Measurements from ENCODE around the gene MT2A.
A peak's percentile ranks its signal among the peaks of the same experiment; 100 is the strongest.

MT2A gene

DNA sequence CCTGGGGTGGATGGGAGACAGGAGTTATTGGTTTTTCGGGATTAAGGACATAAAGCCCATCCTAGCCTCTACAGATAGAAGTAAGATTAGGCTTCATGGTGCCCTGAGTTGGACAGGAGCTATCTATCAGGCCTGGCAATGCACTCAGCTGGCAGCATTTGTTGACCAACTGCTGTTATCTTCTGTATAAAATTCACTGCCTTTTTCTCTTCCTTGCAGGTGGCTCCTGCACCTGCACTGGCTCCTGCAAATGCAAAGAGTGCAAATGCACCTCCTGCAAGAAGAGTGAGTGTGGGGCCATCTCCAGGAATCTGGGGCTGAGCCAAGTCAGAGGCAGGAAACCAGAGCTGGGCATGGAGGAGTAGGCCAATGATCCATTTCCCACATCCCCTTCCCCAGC is 30.7 kb downstream of the MT2A start:
- DNase-seq (ENCODE audit: low spot score) = no peak

DNA sequence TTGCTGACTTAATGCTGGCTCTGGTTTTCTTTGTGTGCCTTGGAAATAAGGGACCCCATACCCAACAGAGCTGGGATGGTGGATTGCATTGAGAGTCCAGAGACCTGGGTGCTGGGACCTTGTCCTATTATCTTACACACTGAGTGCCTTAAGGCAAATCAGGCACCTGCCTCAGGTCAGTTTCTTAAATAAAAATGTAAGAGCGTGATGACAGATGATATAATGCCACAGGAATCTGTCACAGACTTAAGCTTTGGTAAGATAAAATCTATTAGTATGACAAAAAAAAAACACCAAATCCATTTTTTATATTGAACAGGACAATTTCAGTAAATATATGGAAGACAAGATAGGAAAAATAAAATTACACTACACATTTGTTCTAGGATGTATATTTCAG is 31.7 kb downstream of the MT2A start:
- no peak for DNase-seq (ENCODE audit: low spot score)

- DNase-seq (ENCODE audit: low spot score) = no peak
Measured at GRCh38 chr16:56641166-56641565, 32.8 kb downstream of the MT2A start.

- peak; percentile 20 for DNase-seq (ENCODE audit: low spot score)
Measured at GRCh38 chr16:56643080-56643778, 34.8 kb downstream of the MT2A start.

DNA sequence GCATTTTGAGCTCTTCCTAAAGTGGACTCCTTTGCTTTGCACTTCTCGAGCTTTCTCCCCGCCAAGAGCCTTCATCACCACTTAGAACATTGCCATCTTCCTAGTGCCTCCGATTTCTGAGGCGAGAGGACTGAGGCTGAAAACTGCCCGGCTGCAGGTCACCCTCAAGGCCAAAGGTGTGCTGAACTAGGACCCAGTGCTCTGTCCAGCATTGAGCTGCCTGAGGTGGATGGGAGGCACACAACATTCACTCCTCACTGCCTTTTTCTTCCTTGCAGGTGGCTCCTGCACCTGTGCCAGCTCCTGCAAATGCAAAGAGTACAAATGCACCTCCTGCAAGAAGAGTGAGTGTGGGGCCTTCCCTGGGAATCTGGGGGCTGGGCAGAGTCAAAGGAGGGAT is 35.4 kb downstream of the MT2A start:
- no peak for DNase-seq (ENCODE audit: low spot score)

- no peak for DNase-seq (ENCODE audit: low spot score)
Measured at GRCh38 chr16:56645311-56645710, 36.9 kb downstream of the MT2A start.

DNA sequence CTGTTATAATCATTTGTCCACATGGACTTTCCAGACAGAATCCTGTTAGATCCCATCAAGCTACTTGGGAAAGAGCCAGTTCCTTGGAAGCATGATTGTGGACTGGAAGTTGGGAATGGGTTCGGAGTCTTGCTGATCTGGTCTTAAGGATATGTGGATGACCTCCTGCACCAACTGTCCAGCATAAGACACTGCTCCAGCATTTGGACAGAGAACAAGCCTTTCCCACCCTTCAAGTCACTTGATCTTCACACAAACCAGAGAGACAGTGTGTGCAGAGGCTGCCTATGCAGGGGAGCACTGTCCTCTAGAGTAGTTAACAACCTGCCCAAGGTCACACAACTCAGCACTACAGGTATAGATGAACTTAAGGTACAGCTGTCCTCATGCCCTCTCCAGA is 37.5 kb downstream of the MT2A start:
- no peak for DNase-seq (ENCODE audit: low spot score)

- no peak for DNase-seq (ENCODE audit: low spot score)
Measured at GRCh38 chr16:56647641-56648431, 39.5 kb downstream of the MT2A start.

DNA sequence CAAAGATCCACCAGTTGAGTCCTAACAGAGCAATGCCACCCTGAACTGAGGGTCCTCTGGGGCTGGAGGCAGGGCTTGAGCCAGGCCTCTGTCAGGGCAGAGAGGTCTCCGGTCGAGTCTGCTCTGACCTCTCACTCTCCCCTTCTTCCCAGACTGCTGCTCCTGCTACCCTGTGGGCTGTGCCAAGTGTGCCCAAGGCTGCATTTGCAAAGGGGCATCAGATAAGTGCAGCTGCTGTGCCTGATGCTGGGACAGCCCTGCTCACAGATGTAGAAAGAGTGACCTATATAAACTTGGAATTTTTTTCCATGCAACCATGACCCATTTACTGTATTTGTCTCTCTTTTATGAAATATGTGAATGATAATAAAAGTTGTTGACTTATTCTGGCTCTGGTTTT is 40.9 kb downstream of the MT2A start:
- no peak for DNase-seq (ENCODE audit: low spot score)

DNA sequence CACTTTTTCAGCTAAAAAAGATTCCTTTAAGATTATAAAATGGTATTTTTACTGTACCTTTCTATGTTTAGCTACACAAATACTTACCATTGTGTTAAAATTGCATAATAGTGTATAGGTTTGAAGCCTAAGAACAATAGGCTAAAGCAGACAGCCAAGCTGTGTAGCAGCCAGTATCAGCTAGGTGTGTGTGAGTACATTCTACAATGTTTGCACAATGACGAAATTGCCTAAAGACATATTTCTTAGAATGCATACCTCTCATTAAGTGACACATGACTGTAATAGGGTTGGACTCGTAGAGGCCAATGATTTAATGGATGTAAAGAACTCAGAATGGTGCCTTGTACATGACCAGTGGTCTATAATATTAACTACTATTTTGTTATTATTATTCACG is 41.4 kb downstream of the MT2A start:
- DNase-seq (ENCODE audit: low spot score) = no peak

DNA sequence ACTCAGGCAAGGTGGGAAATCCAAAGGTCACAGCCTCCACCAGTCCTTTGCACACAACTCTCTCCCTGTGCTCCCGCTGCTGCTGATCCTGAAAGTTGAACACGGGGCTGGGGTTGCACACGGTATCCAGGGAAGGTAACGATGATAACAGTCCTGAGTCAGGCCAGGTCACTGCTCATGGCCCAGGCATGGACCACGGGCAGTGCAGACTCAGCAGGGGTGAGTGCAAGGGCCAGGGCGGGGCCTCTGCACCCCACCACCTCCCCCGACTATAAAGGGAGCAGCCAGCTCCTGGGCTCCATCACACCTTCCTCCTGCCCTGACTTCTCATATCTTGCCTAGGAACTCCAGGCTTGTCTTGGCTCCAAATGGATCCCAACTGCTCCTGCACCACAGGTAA is 43.2 kb downstream of the MT2A start, which contains the start of gene MT1B:
TSS of gene MT1B (plus strand) at position 301 of the 400 bp plus-strand sequence. CDS start at position 369, 68 bp downstream.
- no peak for DNase-seq (ENCODE audit: low spot score)

DNA sequence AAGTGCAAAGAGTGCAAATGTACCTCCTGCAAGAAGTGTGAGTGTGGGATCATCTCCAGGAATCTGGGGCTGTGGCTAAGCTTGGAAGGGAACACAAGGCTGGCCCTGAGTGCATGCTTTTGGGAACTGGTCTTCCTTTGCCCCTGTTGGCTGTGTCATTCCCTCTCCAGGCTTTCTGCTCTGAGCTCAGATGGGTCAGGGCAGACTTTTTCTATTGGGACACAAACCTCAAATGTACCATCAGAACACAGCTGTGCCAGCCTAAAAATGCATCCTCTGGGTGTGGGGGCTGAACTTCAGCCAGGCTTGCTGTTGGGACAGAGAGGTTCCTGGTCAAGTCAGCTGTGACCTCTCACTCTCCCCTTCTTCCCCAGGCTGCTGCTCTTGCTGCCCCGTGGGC is 44.2 kb downstream of the MT2A start:
- DNase-seq (ENCODE audit: low spot score) = no peak

- DNase-seq (ENCODE audit: low spot score) = no peak
Measured at GRCh38 chr16:56653218-56653617, 44.8 kb downstream of the MT2A start.

- DNase-seq (ENCODE audit: low spot score) = peak; percentile 86
Measured at GRCh38 chr16:56657555-56658326, 49.4 kb downstream of the MT2A start, which contains the start of gene MT1F. MT1F (plus strand) TSS chr16:56657959; CDS start chr16:56658059, 100 bp downstream.

- no peak for DNase-seq (ENCODE audit: low spot score)
Measured at GRCh38 chr16:56658327-56658875, 50.0 kb downstream of the MT2A start.
